ENCODE measurements around the gene CCNI2. TPM values are rescaled to one million over a fixed set of nuclear protein-coding genes. Genes with fewer than 3 reads are reported as not detected.

Gene CCNI2
- total RNA-seq, 1 experiment from 2014 or later = 1.7 TPM

GRCh38 chr5:132759114-132760048, 12.2 kb downstream of the CCNI2 start:
- DNase-seq (ENCODE audit: low spot score) = no peak
- Mint-ChIP-seq H3K9me3 (no peaks in the 10 kb centered on the region), H3K27me3 (ENCODE audit: low read depth) (no peaks in the 10 kb centered on the region), H3K27ac (no peak overlapping the region), H3K4me3 (no peak overlapping the region), H3K4me1 (peaks cover 10% of the 10 kb centered on the region), H3K36me3 (peaks cover 2% of the 10 kb centered on the region; the same call in 1 of the 2 replicates)
- no peak for TF ChIP-seq AFF4 (CRISPR knock-in tag; IDR thresholded peaks at IDR 0.05; ENCODE audit: borderline replicate concordance)
- no peak for TF ChIP-seq KAT7 (CRISPR knock-in tag; IDR thresholded peaks at IDR 0.05; ENCODE audit: borderline replicate concordance)
- no peak for TF ChIP-seq ZNF317 (CRISPR knock-in tag; IDR thresholded peaks at IDR 0.05; ENCODE audit: borderline replicate concordance, low read depth)
- no peak for TF ChIP-seq CTCF (IDR thresholded peaks at IDR 0.05)
- TF ChIP-seq AR (CRISPR knock-in tag; IDR thresholded peaks at IDR 0.05) = no peak
- no peak for TF ChIP-seq OVOL2 (CRISPR knock-in tag; IDR thresholded peaks at IDR 0.05; ENCODE audit: borderline replicate concordance)
- TF ChIP-seq NR3C1 (CRISPR knock-in tag; conservative IDR thresholded peaks at IDR 0.05; ENCODE audit: low read depth) = no peak
- TF ChIP-seq HMGA2 (CRISPR knock-in tag; IDR thresholded peaks at IDR 0.05) = no peak
- no peak for TF ChIP-seq CREM (CRISPR knock-in tag; IDR thresholded peaks at IDR 0.05)
- no peak for TF ChIP-seq ZBTB21 (CRISPR knock-in tag; IDR thresholded peaks at IDR 0.05; ENCODE audit: borderline replicate concordance)
- TF ChIP-seq NFE2L1 (CRISPR knock-in tag; IDR thresholded peaks at IDR 0.05) = no peak
- TF ChIP-seq ATF3 (CRISPR knock-in tag; conservative IDR thresholded peaks at IDR 0.05) = no peak
- no peak for TF ChIP-seq USF1 (CRISPR knock-in tag; IDR thresholded peaks at IDR 0.05)
- ATAC-seq = no peak
- ChIA-PET CTCF (interaction anchor here (0.9 kb wide), 1 partner anchor 61 kb away, joined by 4 read pairs; no protein-coding TSS in a partner anchor), POLR2A (no interaction called here)

- H3K9me3 Mint-ChIP-seq = no peaks in the 10 kb centered on the region
- ChIA-PET CTCF (interaction anchor here (1.9 kb wide), 1 partner anchor 60 kb away, joined by 6 read pairs; no protein-coding TSS in a partner anchor), POLR2A (no interaction called here)
- peaks cover 2% of the 10 kb centered on the region; the same call in 1 of the 2 replicates for H3K36me3 Mint-ChIP-seq
- H3K4me3 Mint-ChIP-seq = no peak overlapping the region
- DNase-seq (ENCODE audit: low spot score) (no peak), ATAC-seq (no peak)
- no peaks in the 10 kb centered on the region for H3K27me3 Mint-ChIP-seq (ENCODE audit: low read depth)
- peaks cover 5% of the 10 kb centered on the region for H3K4me1 Mint-ChIP-seq
- no peak for TF ChIP-seq E2F1 (CRISPR knock-in tag; IDR thresholded peaks at IDR 0.05)
- no peak for TF ChIP-seq CBFB (CRISPR knock-in tag; IDR thresholded peaks at IDR 0.05; ENCODE audit: low read depth)
- TF ChIP-seq ZNF512 (CRISPR knock-in tag; IDR thresholded peaks at IDR 0.05; ENCODE audit: borderline replicate concordance) = no peak
- TF ChIP-seq RELA (CRISPR knock-in tag; IDR thresholded peaks at IDR 0.05; ENCODE audit: borderline replicate concordance) = no peak
- no peak overlapping the region for H3K27ac Mint-ChIP-seq
These were observed 12.8 kb downstream of the CCNI2 start for GRCh38 chr5:132760049-132760420.

All from WTC11 (cell line).